ENCODE measurements around the gene SLC26A4.

GRCh38 chr7:107642501-107642900, 18.1 kb upstream of the SLC26A4 start:
- no peak for TF ChIP-seq CTCF (IDR thresholded peaks at IDR 0.05; ENCODE audit: insufficient read depth, low read depth, low read length)
- no peak for TF ChIP-seq EZH2 (IDR thresholded peaks at IDR 0.05; ENCODE audit: insufficient read depth, low read length)

Measured in astrocyte (in vitro differentiated cells and primary cell).